Coronary artery (tissue), 2 donors: ENCODE data around the gene CPT2.

Source experiments
- DNase-seq: peaks from one replicate; pipeline ENCODE4 v3.0.0-alpha.2; 2017; ENCODE audit warnings: low spot score
- H3K27ac ChIP-seq, 2 donors: fragments of 200-600 bp; sonication (generic); one replicate each; pipeline ENCODE4 v1.5.1; 2016 to 2019
- H3K4me3 ChIP-seq: fragments of 200-600 bp; sonication (generic); 2 replicates; pipeline ENCODE4 v1.5.1; 2016; ENCODE audit warnings: mild to moderate bottlenecking, moderate library complexity
- TF ChIP-seq, protein P1 (sequence below): fragments of 200-600 bp; sonication (generic); IDR thresholded peaks from one replicate; pipeline ENCODE4 v1.5.1; 2019; ENCODE audit warnings: antibody characterized with exemption

The CPT2 gene

DNA sequence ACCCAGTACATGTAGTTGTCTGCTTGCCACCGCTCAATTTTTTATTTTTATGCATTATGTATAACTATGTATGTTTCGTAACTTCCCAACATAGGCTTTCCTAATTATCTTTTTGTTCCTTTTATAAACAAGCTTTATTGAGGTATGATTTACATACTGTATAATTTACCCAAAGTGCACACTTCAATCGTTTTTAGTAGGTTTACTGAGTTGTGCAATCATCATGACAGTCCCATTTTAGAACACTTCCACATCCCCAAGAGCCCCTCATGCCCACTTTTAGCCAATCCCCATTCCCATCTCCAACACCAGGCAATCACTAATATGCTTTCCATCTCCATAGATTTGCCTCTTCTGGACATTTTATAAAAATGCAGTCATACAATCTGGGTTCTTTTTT, 39.8 kb upstream of the CPT2 start:
- TF ChIP-seq, protein P1, sequence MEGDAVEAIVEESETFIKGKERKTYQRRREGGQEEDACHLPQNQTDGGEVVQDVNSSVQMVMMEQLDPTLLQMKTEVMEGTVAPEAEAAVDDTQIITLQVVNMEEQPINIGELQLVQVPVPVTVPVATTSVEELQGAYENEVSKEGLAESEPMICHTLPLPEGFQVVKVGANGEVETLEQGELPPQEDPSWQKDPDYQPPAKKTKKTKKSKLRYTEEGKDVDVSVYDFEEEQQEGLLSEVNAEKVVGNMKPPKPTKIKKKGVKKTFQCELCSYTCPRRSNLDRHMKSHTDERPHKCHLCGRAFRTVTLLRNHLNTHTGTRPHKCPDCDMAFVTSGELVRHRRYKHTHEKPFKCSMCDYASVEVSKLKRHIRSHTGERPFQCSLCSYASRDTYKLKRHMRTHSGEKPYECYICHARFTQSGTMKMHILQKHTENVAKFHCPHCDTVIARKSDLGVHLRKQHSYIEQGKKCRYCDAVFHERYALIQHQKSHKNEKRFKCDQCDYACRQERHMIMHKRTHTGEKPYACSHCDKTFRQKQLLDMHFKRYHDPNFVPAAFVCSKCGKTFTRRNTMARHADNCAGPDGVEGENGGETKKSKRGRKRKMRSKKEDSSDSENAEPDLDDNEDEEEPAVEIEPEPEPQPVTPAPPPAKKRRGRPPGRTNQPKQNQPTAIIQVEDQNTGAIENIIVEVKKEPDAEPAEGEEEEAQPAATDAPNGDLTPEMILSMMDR, result no peak
- DNase-seq, result no peak
- H3K4me3 ChIP-seq, result no peak overlapping the region
- H3K27ac ChIP-seq, result no peak overlapping the region

GRCh38 chr1:53158900-53159299, 37.7 kb upstream of the CPT2 start:
- Histone ChIP-seq H3K27ac (no peak overlapping the region), H3K4me3 (no peak overlapping the region)
- TF ChIP-seq, protein P1, result no peak
- DNase-seq, result peak; percentile 2

- H3K27ac ChIP-seq, result no peak overlapping the region
- TF ChIP-seq, protein P1, result no peak
- no peak overlapping the region for H3K4me3 ChIP-seq
- DNase-seq, result peak; percentile 67
Observed at GRCh38 chr1:53160924-53161378, 35.7 kb upstream of the CPT2 start.

DNA sequence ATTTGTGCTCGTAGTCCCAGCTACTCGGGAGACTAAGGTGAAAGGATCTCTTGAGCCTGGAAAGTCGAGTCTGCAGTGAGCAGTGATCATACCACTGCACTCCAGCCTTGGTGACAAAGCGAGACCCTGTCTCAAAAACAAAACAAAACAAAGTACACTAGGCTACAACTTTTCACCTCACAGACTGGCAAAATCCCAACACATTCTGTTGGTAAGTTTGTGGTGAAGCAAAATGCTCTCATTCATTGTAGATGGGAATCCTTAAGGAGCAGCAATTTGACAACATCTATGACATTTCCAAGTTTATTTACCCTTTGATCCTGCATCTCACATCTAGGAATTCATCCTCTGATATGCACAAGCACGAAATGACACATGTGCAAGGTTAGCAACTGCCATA, 34.0 kb upstream of the CPT2 start:
- TF ChIP-seq, protein P1, result no peak

DNA sequence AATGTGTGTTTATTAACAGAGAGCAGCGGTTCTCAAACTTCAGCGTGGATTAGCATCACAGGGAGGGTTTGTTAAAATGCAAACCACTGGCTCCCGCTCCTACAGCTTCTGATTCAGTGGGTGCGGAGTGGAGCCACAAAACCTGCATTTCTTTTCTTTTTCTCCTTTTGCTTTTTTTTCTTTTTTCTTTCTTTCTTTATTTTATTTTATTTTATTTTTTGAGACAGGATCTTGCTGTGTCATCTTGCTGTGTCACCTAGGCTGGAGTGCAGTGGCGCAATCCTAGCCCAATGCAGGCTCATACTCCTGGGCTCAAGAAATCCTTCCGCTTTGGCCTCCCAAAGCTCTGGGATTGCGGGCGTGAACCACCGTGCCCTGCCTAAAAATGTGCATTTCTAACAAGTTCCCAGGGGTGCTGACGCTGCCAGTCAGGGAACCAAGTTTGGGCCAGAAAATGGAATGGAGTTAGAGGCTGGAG, 33.3 kb upstream of the CPT2 start:
- no peak overlapping the region for H3K4me3 ChIP-seq
- TF ChIP-seq, protein P1, result no peak
- peak; percentile 22 for DNase-seq
- no peak overlapping the region for H3K27ac ChIP-seq

More for the DNA sequence above, 34.0 kb upstream of the CPT2 start:
- Histone ChIP-seq H3K4me3 (no peak overlapping the region), H3K27ac (no peak overlapping the region)
- peak; percentile 16 for DNase-seq

DNA sequence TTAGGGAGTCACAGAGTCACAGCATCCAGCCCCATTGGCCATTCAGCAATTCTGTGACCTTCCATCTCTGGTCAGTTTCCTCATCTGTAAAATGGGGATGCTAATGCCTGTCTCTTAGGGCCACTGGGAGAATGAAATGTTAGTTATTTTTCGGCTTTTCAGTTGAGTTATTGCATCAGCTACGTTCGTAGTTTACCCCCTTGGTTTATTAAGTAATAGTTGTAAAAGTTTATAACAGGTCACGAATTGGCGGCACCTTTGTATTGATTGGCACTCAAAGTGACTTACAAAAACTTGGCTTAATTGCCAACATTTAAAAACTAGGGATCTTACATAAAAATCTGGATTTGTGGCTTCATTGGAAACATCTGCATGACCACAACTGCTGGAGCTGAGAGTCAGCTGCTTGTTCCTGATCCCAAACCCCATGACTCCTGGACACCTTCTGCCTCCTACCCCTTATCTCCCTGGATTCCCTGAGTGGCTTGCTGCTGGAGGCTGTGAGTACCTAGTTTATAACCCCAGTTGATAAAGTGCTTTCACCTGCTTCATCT, 31.1 kb upstream of the CPT2 start:
- no peak overlapping the region for H3K27ac ChIP-seq
- TF ChIP-seq, protein P1, result no peak
- peak; percentile 40 for DNase-seq
- no peak overlapping the region for H3K4me3 ChIP-seq

DNA sequence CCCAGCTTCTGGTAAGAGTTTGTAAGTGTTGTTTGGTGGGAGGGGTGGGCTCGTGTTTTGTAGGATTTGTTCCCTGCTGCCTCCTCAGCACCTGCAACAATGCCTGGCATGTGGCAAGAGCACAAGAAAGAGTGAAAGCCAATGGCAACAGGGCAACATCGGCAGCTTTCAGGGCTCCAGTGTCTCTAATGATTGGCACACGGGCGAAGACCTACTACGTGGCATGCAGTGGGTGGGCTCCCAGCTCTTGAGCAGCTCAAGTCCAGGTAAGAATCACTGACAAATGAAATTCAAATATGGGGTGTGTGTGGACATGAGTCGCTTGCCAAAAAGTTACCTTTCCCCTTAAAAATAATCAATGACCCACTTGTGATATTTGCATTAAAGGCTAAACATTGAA, 30.3 kb upstream of the CPT2 start:
- TF ChIP-seq, protein P1, result no peak
- peak; percentile 28 for DNase-seq
- no peak overlapping the region for H3K27ac ChIP-seq
- H3K4me3 ChIP-seq, result no peak overlapping the region
